NCI-H2081 treated with DMSO at 0.1 percent for 48 hours (cell line): ENCODE measurements around the gene ACKR4.
"Not testable (repeated sequence)": the region's sequence is repeated elsewhere in the genome, so short reads cannot be mapped to it uniquely, and the experiment has no call there.

Experiments used
- DNase-seq: peaks from one replicate; lab custom pipeline; 2025; lab: John Stamatoyannopoulos, UW

ACKR4 gene

DNA sequence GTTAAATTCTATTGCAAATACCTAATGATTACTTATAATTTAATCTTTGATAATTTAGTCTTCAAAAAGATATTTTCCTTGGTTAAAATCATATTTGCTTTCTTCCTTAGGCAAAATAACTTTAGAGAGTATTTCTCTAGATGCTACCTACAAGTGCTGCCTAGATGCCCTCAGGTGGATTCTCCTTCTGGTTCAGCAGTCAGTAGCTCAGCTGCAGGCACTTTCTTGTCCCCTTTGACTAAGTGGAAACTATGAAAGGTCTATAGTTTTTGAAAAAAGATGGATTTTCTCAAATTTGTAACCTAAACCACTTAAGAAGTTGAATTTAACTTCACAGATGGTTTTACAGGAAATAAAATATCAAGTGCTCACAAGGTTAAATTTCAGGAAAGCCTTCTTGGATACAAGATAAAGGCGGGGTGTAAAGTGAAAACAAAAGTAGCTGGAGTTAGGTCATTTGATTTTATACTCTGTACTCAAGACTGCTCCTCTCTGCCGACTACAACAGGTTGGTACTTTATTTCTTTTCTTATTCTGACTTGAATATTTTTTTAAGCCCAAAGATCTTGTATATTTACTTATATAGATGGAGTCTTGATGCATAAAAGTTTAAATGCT is at the start of gene ACKR4:
ACKR4 (plus strand) TSS at position 455 of the 618 bp plus-strand sequence. CDS start 3,128 bp downstream, outside the sequence.
- DNase-seq: no peak

- no peak for DNase-seq
These were observed 47.9 kb upstream of the ACKR4 start for GRCh38 chr3:132549169-132549568.

DNA sequence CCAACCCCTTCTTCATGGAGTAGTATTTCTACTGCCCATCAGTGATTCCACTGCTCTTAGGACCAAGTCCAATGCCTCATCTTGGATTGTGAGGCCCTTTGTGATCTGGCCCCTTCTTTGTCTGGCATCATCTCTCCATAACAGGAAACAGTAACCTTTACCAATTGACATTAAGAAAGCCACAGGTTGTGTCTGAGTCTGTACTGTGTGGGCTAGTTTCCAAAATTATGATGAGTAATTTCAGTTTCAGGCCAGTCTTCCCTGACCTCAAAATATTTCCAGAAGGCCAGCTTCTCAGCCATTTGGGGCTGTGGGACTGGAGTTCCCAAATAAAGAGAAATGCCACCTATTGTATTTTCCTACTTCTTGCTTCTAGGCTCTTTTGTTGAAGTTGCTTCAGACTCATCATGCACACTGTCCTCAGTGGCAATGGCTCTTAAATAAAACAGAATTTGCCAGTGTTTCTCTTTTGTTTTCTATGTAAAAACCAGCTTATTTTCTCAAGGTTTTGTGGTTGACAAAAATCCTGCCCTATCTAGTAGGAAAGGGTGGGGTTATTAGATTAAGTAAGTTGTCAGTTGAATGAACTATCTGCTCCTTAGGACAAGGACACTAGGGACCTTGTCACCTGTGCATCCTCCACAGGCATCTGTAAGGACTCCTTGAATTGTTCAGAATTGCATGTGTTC is 47.0 kb upstream of the ACKR4 start:
- no peak for DNase-seq

- DNase-seq: no peak
These were observed 46.3 kb upstream of the ACKR4 start for GRCh38 chr3:132550579-132551305.

GRCh38 chr3:132553826-132554225 is 43.2 kb upstream of the ACKR4 start:
- no peak for DNase-seq

DNA sequence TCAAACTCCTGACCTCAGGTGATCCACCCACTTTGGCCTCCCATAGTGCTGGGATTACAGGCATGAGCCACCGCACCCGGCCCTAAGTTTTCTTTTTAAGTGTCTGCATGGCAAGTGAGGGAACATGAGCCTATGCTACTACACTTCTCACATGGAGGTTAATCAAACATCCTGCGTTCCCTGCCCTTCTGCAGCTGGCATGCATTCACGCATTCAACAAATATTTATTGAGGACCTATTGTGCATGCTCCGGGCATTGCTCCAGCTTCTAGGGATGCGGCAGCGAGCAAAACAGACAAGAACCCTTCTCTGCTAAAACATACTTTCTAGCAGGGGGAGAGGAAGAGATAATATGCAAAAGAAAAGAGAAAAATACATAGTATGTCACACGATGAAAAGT is 42.6 kb upstream of the ACKR4 start:
- DNase-seq: peak; percentile 33

DNA sequence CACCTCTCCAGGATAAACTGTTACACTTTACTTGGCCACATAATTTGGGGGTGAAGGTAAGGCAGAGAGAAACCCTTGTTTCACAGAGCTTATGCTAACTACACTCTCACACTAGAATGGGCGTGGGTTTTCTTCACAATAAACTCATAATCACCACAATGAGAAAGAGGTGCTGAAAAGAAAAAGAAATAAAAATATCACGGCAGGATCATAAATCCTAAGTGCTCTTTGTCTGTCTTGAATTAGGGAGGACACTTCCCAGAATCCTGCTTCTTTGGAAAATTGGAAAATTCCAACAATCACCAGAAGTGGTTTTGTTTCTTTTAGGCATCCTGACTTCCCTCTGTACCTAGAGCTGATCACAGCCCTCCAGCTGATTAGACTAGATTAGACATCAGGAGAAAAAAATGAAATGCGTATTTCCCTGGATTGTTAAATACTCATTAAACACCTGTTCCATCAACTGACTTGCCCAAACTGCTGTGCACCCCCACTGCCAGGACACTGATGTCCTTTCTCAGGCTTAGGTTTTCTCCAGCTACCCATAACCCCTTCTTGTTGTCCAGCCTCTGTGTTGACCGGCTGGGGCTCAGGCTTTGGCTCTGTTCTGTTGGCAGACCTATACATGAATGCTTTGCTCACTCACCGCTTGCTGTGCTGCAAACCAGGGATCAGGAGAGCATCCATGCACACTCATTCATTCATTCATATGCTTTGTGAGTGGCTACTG is 41.6 kb upstream of the ACKR4 start:
- DNase-seq: no peak

DNA sequence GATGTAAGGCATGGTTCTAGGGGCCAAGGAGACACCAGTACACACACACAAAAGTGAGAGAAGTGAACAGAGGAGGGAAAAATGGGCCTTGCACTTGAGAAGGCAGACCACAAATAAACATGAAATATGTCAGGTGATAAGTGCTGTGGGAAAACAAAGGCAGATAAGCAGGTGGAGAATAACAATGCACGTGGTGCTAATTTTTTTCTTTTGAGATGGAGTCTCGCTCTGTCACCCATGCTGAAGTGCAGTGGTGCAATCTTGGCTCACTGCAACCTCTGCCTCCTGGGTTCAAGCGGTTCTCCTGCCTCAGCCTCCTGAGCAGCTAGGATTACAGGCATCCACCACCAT is 41.1 kb upstream of the ACKR4 start:
- DNase-seq: not testable (repeated sequence)

DNA sequence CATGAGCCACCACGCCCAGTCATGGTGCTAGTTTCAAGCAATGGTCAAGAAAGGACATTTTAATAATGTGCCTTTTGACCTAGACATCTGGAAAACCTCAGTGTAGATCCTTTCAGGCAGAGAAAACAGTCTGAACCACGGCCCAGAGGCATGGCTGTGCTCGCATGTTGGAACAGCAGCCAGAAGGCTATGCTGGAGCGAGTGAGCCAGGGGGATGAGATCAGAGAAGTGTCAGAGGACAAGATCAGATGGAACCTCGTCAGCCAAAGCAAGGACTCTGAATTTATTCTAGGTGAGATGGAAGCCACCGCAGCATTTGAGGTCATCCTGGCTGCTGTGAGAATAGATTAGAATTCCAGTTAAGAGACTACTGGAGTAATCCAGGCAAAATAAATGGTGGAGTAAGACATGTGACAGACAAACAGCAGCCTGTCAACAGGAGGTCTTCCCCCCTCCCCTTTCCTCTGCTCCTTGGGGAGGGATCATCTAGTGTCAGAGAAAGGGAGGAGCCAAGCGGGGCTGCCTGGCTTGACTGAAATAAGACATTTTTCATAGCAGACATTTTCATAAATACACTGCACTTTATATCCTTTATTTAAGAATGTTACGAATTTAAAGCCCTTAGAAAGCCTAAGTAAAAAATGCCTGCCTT is 40.4 kb upstream of the ACKR4 start:
- DNase-seq: no peak

DNA sequence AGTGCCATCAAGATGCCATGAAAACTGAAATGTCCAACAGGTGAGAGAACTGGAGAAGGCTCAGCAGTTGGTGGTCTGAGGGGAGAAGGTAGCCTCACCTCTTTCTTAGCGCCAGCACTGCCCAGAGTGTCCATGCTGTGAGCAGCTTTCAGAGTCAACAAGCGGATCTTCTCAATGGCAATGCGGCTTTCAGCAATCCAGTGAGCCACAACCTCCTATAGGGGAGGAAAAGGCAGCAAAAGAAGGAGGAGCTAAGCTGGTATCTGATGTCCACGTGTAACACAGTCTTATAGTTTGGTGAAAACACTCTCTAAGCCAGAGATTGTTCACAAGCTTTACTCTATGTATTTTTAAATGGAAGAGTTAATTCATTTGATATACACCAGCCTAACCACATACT is 36.1 kb upstream of the ACKR4 start:
- no peak for DNase-seq

DNA sequence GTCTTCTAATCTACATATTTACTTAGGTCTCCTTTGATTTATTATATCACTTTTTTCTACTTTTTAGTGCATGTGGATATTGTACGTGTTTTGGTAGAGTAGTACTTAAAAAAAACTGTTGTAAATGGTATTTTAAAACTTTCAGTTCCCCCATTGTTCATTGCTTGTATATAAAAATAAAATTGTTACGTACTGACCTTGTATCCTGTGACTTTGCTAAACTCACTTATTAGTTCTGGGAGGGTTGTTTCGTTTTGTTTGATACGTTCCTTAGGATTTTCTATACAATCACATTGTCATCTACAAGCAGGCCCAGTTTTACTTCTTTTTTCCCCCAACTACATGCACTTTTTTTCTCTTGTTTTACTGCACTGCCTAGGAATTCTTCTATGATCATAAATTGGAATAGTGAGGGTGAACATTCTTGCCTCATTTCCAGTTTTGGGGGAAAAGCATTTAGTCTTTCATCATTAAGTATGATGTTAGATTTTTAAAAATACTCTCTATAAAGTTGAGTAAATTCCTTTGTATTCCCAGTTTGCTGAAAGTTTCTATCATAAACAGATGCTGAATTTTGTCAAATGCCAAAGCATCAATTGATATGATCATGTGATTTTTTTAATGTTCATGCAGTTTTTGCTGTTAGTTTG is 33.5 kb upstream of the ACKR4 start:
- no peak for DNase-seq

- no peak for DNase-seq
These were observed 33.0 kb upstream of the ACKR4 start for GRCh38 chr3:132564070-132564465.

GRCh38 chr3:132568422-132568821 is 28.6 kb upstream of the ACKR4 start:
- DNase-seq: no peak

- no peak for DNase-seq
These were observed 27.9 kb upstream of the ACKR4 start for GRCh38 chr3:132569153-132569552.

DNA sequence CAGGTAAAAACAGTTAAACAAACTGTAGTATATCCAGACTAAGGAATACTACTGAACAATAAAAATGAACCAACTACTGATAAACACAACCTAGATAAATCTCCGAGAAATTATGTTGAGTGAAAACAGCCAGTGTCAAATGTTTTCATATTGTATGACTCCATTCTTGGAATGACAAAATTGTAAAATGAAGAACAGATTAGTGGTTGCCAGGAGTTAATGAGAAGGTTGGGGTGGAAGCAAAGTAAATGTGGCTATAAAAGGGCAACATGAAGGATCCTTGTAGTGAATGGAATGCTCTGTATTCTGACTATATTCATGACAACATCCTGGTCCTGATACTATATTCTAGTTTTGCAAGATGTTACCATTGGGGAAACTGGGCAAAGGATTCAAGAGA is 27.5 kb upstream of the ACKR4 start:
- DNase-seq: no peak

GRCh38 chr3:132570016-132570415 is 27.1 kb upstream of the ACKR4 start:
- no peak for DNase-seq

DNA sequence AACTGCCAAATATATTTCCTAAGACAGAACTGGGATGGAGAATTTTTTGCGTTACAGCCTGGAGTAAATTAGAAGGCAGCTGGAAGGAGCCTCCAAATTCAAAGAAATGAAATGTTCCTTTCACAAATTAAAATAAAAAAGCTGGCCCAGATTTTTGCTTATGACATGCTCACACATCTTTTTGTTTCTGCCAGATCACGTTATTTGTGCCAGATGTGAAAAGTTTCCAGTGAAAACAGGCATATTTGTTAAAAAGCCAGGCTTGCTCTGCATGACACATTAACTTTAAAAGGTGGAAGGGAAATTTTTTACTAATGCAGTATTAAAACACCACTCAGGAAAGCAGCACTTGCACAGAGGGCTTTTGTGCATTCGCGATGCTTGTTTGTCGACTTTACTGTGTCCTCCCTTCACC is 23.3 kb upstream of the ACKR4 start:
- no peak for DNase-seq

GRCh38 chr3:132587401-132587800 is 9.7 kb upstream of the ACKR4 start:
- DNase-seq: no peak

- no peak for DNase-seq
These were observed 4.9 kb upstream of the ACKR4 start for GRCh38 chr3:132592216-132592615.

DNA sequence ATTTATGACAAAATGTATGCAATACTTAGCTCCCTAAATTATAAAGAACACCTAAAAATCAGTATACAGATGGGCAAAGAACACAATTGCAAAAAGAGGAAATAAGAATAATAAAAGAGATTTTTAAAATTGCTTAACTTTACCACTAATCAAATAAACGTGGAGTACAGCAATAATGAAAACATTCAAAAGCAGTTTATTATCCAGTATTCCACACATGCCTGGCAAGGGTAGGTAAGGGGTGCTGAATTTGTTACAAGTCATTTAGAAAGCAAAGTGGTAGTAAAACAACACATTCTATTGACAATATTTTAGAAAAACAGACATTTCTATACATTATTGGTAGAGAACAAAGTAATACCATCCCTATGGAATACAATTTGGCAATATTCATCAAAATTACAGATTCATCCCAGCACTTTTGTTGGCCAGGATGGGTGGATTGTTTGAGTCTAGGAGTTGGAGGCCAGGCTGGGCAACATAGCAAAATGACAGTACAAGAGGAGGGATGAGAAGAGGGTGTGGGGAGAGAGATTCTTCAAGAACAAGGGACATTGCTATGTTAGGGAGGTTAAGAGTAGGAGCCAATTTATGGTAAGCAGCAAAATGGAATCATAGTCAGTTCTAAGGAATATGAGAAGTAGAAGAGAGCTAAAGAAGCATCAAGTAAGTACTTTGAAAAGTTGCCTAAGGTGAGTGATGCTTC is 3.7 kb upstream of the ACKR4 start:
- DNase-seq: no peak

GRCh38 chr3:132593947-132594323 is 3.1 kb upstream of the ACKR4 start:
- DNase-seq: no peak
